Kidney (tissue), 14 donors: ENCODE data around the gene RPRD2. TPM values are rescaled to one million over a fixed set of nuclear protein-coding genes. Genes with fewer than 3 reads are reported as not detected.

ENCODE experiments used
- DNase-seq, 5 donors: peaks; one replicate each; pipeline ENCODE4 v3.0.0-alpha.2; 2013 to 2020
- FAIRE-seq: peaks from 2 replicates; lab custom pipeline; 2012; peaks lifted over from hg19 to GRCh38; lab: Jason Lieb, UNC
- H3K27ac ChIP-seq, 2 donors: one replicate each; pipeline ENCODE4 v1.7.0; 2013; ENCODE audit warnings: low read depth in 2 of 2, low read length in 2 of 2, inconsistent platforms in 1 of 2
- H3K27me3 ChIP-seq: one replicate; pipeline ENCODE4 v1.7.1; 2013; ENCODE audit warnings: low read length, inconsistent platforms; ENCODE audit not compliant: control insufficient read depth, insufficient read depth
- H3K36me3 ChIP-seq, 3 donors: one replicate each; pipeline versions ENCODE4 v1.7.0 to v1.7.1; 2013; ENCODE audit warnings: low read length in 3 of 3, control low read depth in 1 of 3, inconsistent platforms in 1 of 3; ENCODE audit not compliant: insufficient read depth in 3 of 3, control insufficient read depth in 2 of 3
- H3K4me1 ChIP-seq, 3 donors: one replicate each; pipeline versions ENCODE4 v1.7.0 to v1.7.1; 2013; ENCODE audit warnings: low read length in 3 of 3, inconsistent platforms in 1 of 3, low read depth in 1 of 3; ENCODE audit not compliant: control insufficient read depth in 2 of 3, insufficient read depth in 2 of 3
- H3K4me3 ChIP-seq, 3 donors: one replicate each; pipeline versions ENCODE4 v1.7.0 to v1.8.1; 2013; ENCODE audit warnings: low read length in 3 of 3, control low read depth in 1 of 3, inconsistent platforms in 1 of 3
- H3K9ac ChIP-seq, 3 donors: one replicate each; pipeline versions ENCODE4 v1.7.0 to v1.7.1; 2013; ENCODE audit warnings: low read length in 3 of 3, control low read depth in 1 of 3, inconsistent platforms in 1 of 3
- H3K9me3 ChIP-seq, 3 donors: one replicate each; pipeline versions ENCODE4 v1.7.0 to v1.7.1; 2013; ENCODE audit warnings: low read length in 3 of 3, control low read depth in 1 of 3, inconsistent platforms in 1 of 3; ENCODE audit not compliant: control insufficient read depth in 2 of 3, insufficient read depth in 1 of 3
- CTCF ChIP-seq: IDR thresholded peaks from 3 replicates; pipeline ENCODE4 v1.5.1; 2012; ENCODE audit warnings: mild to moderate bottlenecking, moderate library complexity, borderline replicate concordance; ENCODE audit not compliant: insufficient read depth; ENCODE audit errors: extremely low read depth
- intact Hi-C: fragments of 100-400 bp; cut with DNase I; formaldehyde crosslinking; loops from one replicate; pipeline ENCODE4 v1.11.1; 2022
- polyA plus RNA-seq: library from polyadenylated mRNA; stranded (reverse); fragments of 350-450 nt; fragmentation: Illumina TruSeq; extraction: RNeasy Lipid Tissue Mini Kit (QIAGEN cat#74804); gene quantifications from one replicate; pipeline ENCODE4 v1.2.3, GENCODE V29; 2014; ENCODE audit warnings: low read depth, low replicate concordance; ENCODE audit not compliant: insufficient read depth
- total RNA-seq: library from RNA; stranded (reverse); fragmentation: NEBNext Ultra II Directional; extraction: Animal tissue kit (Norgen Biotek cat#: 25700); gene quantifications from one replicate; pipeline ENCODE4 v1.2.1, GENCODE V29; 2021
- donor health status: control.
- donor health status: control.
- donor health status: control.
- donor health status: control.
- donor health status: control.
- donor health status: DM: yes; HTN: yes; CAD: no.
- donor health status: Normal renal cell carcinoma (clear cell type).

The RPRD2 gene
- total and polyA plus RNA-seq, 2 donors from 2014 or later: 9.1 to 40.4 TPM

- H3K36me3 ChIP-seq: no peaks in the 10 kb centered on the region
- H3K27ac ChIP-seq: peak overlapping the region; percentile 16 to 53
- H3K9me3 ChIP-seq: no peaks in the 10 kb centered on the region
- no peaks in the 10 kb centered on the region for H3K27me3 ChIP-seq
- no peak for DNase-seq
- intact Hi-C loops: no loop called here
- peaks cover 2 to 4% (median 3%) of the 10 kb centered on the region in 3 donors for H3K4me1 ChIP-seq
- peak overlapping the region; percentile 56 to 89 (median 75) for H3K4me3 ChIP-seq
- FAIRE-seq: no peak
- H3K9ac ChIP-seq: peak overlapping the region; percentile 2 to 78 (median 74)
- TF ChIP-seq CTCF: no peak
These were observed 151.0 kb downstream of the RPRD2 start for GRCh38 chr1:150514913-150515327.

GRCh38 chr1:150515328-150516049 lies 151.5 kb downstream of the RPRD2 start, which contains the start of gene FALEC:
Gene FALEC, plus strand, starts transcription at chr1:150515752.
- H3K9ac ChIP-seq: peak within 1 kb of the TSS; percentile 29 to 78 (median 74)
- peaks cover 2 to 4% (median 3%) of the 10 kb centered on the region in 3 donors for H3K4me1 ChIP-seq
- TF ChIP-seq CTCF: peak; percentile 10
- no peak for FAIRE-seq
- DNase-seq: peak; percentile 96 to 99 (median 98)
- intact Hi-C loops: no loop called here
- peak within 1 kb of the TSS; percentile 56 to 89 (median 75) for H3K4me3 ChIP-seq
- H3K9me3 ChIP-seq: no peaks in the 10 kb centered on the region
- H3K27ac ChIP-seq: peak within 1 kb of the TSS; percentile 53 to 63
- no peaks in the 10 kb centered on the region for H3K36me3 ChIP-seq
- H3K27me3 ChIP-seq: no peaks in the 10 kb centered on the region

GRCh38 chr1:150516050-150516591 lies 152.2 kb downstream of the RPRD2 start:
- Histone ChIP-seq H3K27me3 (no peaks in the 10 kb centered on the region), H3K27ac (no peak overlapping the region), H3K9me3 (no peaks in the 10 kb centered on the region), H3K4me1 (peaks cover 2 to 4% (median 3%) of the 10 kb centered on the region in 3 donors), H3K4me3 (peak overlapping the region; percentile 0 to 75 (median 46)), H3K36me3 (no peaks in the 10 kb centered on the region), H3K9ac (peak overlapping the region in 2 of 3 donors; percentile 2 to 35)
- DNase-seq (peak in 3 of 5 donors; percentile 47 to 56 (median 48)), FAIRE-seq (no peak)
- no peak for TF ChIP-seq CTCF
- intact Hi-C loops: no loop called here
